ENCODE data around the gene OR5K2. TPM values are rescaled to one million over a fixed set of nuclear protein-coding genes. Genes with fewer than 3 reads are reported as not detected.

The OR5K2 gene
- total and polyA plus RNA-seq, 2 of the 4 experiments (the other 2 are of a cell fraction): not detected

DNA sequence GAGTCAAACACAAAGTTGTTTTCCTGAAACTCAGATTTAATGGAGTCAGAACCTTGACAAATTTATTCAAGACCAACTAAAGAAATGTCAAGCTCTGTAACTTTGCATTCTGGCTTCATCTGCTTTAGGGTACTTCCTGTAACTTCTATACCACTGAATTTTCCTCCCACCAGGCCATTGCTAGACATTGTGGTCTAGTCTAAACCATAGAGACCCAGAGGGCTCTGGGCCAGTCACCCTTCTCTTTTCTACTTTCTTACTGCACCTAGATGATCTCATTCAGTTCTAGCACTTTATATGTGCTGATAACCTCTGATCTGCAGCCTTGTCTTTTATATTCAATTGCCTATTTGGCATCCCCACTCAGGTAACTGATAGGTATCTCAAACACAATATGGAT lies 37.3 kb upstream of the OR5K2 start:
- Histone ChIP-seq H3K27ac (ENCODE audit: insufficient read depth, low read length) (no peak overlapping the region), H3K9ac (ENCODE audit: low read depth, low read length) (no peak overlapping the region), H2BK20ac (ENCODE audit: low read depth, low read length) (no peak overlapping the region), H3K56ac (ENCODE audit: extremely low read depth, insufficient read depth, low read length) (no peak overlapping the region), H3K27me3 (ENCODE audit: control insufficient read depth, insufficient read depth, low read length) (no peaks in the 10 kb centered on the region), H3K36me3 (ENCODE audit: control insufficient read depth, insufficient read depth, low read length) (no peaks in the 10 kb centered on the region), H2AK9ac (replicated peaks; ENCODE audit: low read depth, low read length, poor library complexity) (no peak overlapping the region), H3K79me1 (ENCODE audit: low read depth in 1 of 2, low read length in 2 of 2) (no peaks in the 10 kb centered on the region), H3K4me1 (ENCODE audit: control insufficient read depth, insufficient read depth, low read length) (no peaks in the 10 kb centered on the region), H2BK5ac (ENCODE audit: low read depth, low read length, poor library complexity, severe bottlenecking) (no peak overlapping the region), H2BK15ac (ENCODE audit: low read depth, low read length) (no peak overlapping the region), H4K8ac (ENCODE audit: low read depth in 2 of 2, low read length in 2 of 2) (no peak overlapping the region), H3K18ac (ENCODE audit: low read depth, low read length) (no peak overlapping the region), H3K14ac (replicated peaks; ENCODE audit: low read depth, low read length) (no peak overlapping the region), H3K4ac (ENCODE audit: low read depth, low read length) (no peak overlapping the region), H2BK120ac (ENCODE audit: low read depth, low read length) (no peak overlapping the region), H3K9me1 (ENCODE audit: insufficient read depth, low read length) (no peaks in the 10 kb centered on the region), H2AFZ (replicated peaks; ENCODE audit: low read length, poor library complexity) (no peak overlapping the region), H2AK5ac (ENCODE audit: low read depth, low read length) (no peak overlapping the region), H4K5ac (ENCODE audit: low read depth, low read length) (no peak overlapping the region), H3K23ac (ENCODE audit: low read depth, low read length) (no peak overlapping the region), H3K9me3 (ENCODE audit: control insufficient read depth, insufficient read depth, low read length) (no peaks in the 10 kb centered on the region), H3K4me3 (ENCODE audit: insufficient read depth, low read depth, low read length) (no peak overlapping the region), H4K20me1 (ENCODE audit: insufficient read depth, low read length) (no peaks in the 10 kb centered on the region), H3K4me2 (ENCODE audit: low read depth, low read length) (no peak overlapping the region), H4K91ac (ENCODE audit: insufficient read depth, low read depth, low read length) (no peak overlapping the region)
- intact Hi-C loops (cut with micrococcal nuclease) (no loop called here), in situ Hi-C loops (cut with MboI; ENCODE audit: low sequenced_read_pairs) (loop anchor here (25.0 kb wide), 1 partner anchor 98 kb away; the partner anchor contains the start of gene OR5K4), dilution Hi-C loops (cut with HindIII; ENCODE audit: low sequenced_read_pairs, unreplicated experiment) (no loop called here)
- POLR2A ChIA-PET (ENCODE audit: unreplicated experiment): no interaction called here
- no TSS peak for BruUV-seq (replicated peaks)
- TF ChIP-seq, protein P1, sequence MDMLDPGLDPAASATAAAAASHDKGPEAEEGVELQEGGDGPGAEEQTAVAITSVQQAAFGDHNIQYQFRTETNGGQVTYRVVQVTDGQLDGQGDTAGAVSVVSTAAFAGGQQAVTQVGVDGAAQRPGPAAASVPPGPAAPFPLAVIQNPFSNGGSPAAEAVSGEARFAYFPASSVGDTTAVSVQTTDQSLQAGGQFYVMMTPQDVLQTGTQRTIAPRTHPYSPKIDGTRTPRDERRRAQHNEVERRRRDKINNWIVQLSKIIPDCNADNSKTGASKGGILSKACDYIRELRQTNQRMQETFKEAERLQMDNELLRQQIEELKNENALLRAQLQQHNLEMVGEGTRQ (IDR thresholded peaks at IDR 0.05; ENCODE audit: low read depth, low read length): no peak
- TF ChIP-seq, protein P2, sequence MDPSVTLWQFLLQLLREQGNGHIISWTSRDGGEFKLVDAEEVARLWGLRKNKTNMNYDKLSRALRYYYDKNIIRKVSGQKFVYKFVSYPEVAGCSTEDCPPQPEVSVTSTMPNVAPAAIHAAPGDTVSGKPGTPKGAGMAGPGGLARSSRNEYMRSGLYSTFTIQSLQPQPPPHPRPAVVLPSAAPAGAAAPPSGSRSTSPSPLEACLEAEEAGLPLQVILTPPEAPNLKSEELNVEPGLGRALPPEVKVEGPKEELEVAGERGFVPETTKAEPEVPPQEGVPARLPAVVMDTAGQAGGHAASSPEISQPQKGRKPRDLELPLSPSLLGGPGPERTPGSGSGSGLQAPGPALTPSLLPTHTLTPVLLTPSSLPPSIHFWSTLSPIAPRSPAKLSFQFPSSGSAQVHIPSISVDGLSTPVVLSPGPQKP (IDR thresholded peaks at IDR 0.05; ENCODE audit: borderline replicate concordance, low read depth, low read length): no peak
- ATAC-seq (ENCODE audit: low read depth) (no peak), DNase-seq (no peak)
- CTCF ChIA-PET: interaction anchor here (0.6 kb wide), 1 partner anchor 19 kb away, joined by 3 read pairs; no protein-coding TSS in a partner anchor
